Stomach (tissue), 9 donors: Measurements from ENCODE around the gene NFATC1. TPM values are rescaled to one million over a fixed set of nuclear protein-coding genes. Genes with fewer than 3 reads are reported as not detected.

Experiments
- DNase-seq, 2 donors: peaks; one replicate each; pipeline versions ENCODE4 v3.0.0 to v3.0.0-alpha.2; 2013 to 2019
- H3K27ac ChIP-seq, 5 donors: fragments of 200-600 bp in 4 of 5; sonication (generic) in 4 of 5; one replicate each; pipeline ENCODE4 v1.5.1; 2013 to 2019; ENCODE audit warnings: mild to moderate bottlenecking in 1 of 5, moderate library complexity in 1 of 5
- H3K27me3 ChIP-seq, 3 donors: fragments of 200-600 bp; sonication (generic); one replicate each; pipeline ENCODE4 v1.5.1; 2017 to 2019; ENCODE audit warnings: mixed run types in 1 of 3
- H3K36me3 ChIP-seq, 4 donors: fragments of 200-600 bp; sonication (generic); 1 replicate in 3 of 4; 2 replicates in 1 of 4; pipeline ENCODE4 v1.5.1; 2016 to 2019
- H3K4me1 ChIP-seq, 4 donors: fragments of 200-600 bp; sonication (generic); one replicate each; pipeline ENCODE4 v1.5.1; 2016 to 2019
- H3K4me3 ChIP-seq, 4 donors: fragments of 200-600 bp; sonication (generic) in 3 of 4; one replicate each; pipeline ENCODE4 v1.5.1; 2016 to 2019; ENCODE audit warnings: mild to moderate bottlenecking in 1 of 4
- H3K9me3 ChIP-seq, 4 donors: fragments of 200-600 bp; sonication (generic); one replicate each; pipeline ENCODE4 v1.5.1; 2016 to 2019
- CTCF ChIP-seq, 7 experiments: fragments of 450-650 bp in 4 of 7; fragments of 200-600 bp in 3 of 7; sonication (generic) in 3 of 7; IDR thresholded peaks; one replicate each; pipeline ENCODE4 v1.5.1; 2016 to 2019; ENCODE audit warnings: antibody characterized with exemption in 7 of 7, control low read depth in 2 of 7, mild to moderate bottlenecking in 1 of 7
- EP300 ChIP-seq: sonication (generic); formaldehyde crosslinking; IDR thresholded peaks from one replicate; pipeline ENCODE4 v1.6.1; 2017; ENCODE audit warnings: antibody characterized with exemption
- POLR2A ChIP-seq, 4 donors: fragments of 450-650 bp; IDR thresholded peaks; one replicate each; pipeline ENCODE4 v1.6.1; 2016; ENCODE audit warnings: antibody characterized with exemption in 4 of 4, control low read depth in 2 of 4, mild to moderate bottlenecking in 1 of 4, moderate library complexity in 1 of 4
- POLR2AphosphoS5 ChIP-seq, 3 donors: sonication (generic); formaldehyde crosslinking; IDR thresholded peaks; one replicate each; pipeline ENCODE4 v1.6.1; 2016; ENCODE audit warnings: antibody characterized with exemption in 3 of 3
- WGBS, 5 donors: extraction: QIAGEN DNeasy Blood & Tissue Kit in 3 of 5; methylation state at CpG; one replicate each; pipeline versions ENCODE4 v1.1.5 to v1.1.7; 2013 to 2018; 5-methylcytosine and 5-hydroxymethylcytosine counted together
- intact Hi-C: fragments of 100-400 bp; cut with DNase I; formaldehyde crosslinking; loops from one replicate; pipeline ENCODE4 v1.15.1; 2023; ENCODE audit warnings: low total_unique reads
- polyA plus RNA-seq, 3 donors: library from polyadenylated mRNA; stranded (reverse); fragments of 200-250 nt; gene quantifications; one replicate each; pipeline ENCODE4 v1.2.3, GENCODE V29; 2013
- total RNA-seq, 5 donors: library from RNA; depleted of rRNA; stranded (reverse); fragments of >200 nt; gene quantifications; one replicate each; pipeline versions ENCODE4 v1.1.0 to v1.2.3, GENCODE V29; 2014 to 2016
- donor health status: healthy with polysubstance abuse.
- donor health status: Bipolar disorder and iron deficiency.
- donor health status: healthy.

Gene NFATC1
- total and polyA plus RNA-seq, 8 donors = 2.6 to 14.0 (median 6.1) TPM

- Histone ChIP-seq H3K4me3 (no peak overlapping the region), H3K27ac (no peak overlapping the region), H3K36me3 (peaks cover 0 to 11% (median 6%) of the 10 kb centered on the region in 4 donors), H3K27me3 (no peaks in the 10 kb centered on the region), H3K9me3 (no peaks in the 10 kb centered on the region), H3K4me1 (peaks cover 8 to 31% (median 25%) of the 10 kb centered on the region in 4 donors)
- WGBS, 5 donors = 64 to 79% (median 75%) methylated on average over 11 to 32 of the region's 32 CpGs
- intact Hi-C loops = no loop called here
- DNase-seq = peak in 1 of 2 donors; percentile 43
- TF ChIP-seq CTCF (IDR thresholded peaks at IDR 0.05) = no peak
- no peak for TF ChIP-seq POLR2AphosphoS5 (IDR thresholded peaks at IDR 0.05)
- no peak for TF ChIP-seq POLR2A (IDR thresholded peaks at IDR 0.05)
- no peak for TF ChIP-seq EP300
Measured at GRCh38 chr18:79511671-79512301, 116.1 kb downstream of the NFATC1 start.

GRCh38 chr18:79512461-79513380 is 117.0 kb downstream of the NFATC1 start:
- DNase-seq = peak in 1 of 2 donors; percentile 23
- H3K4me1 ChIP-seq = peaks cover 0 to 25% (median 16%) of the 10 kb centered on the region in 4 donors
- no peaks in the 10 kb centered on the region for H3K27me3 ChIP-seq
- H3K4me3 ChIP-seq = no peak overlapping the region
- H3K36me3 ChIP-seq = peaks cover 0 to 11% (median 6%) of the 10 kb centered on the region in 4 donors
- no peak overlapping the region for H3K27ac ChIP-seq
- intact Hi-C loops = no loop called here
- no peak for TF ChIP-seq POLR2AphosphoS5 (IDR thresholded peaks at IDR 0.05)
- no peak for TF ChIP-seq EP300
- TF ChIP-seq CTCF (IDR thresholded peaks at IDR 0.05) = no peak
- TF ChIP-seq POLR2A (IDR thresholded peaks at IDR 0.05) = no peak
- 84 to 93% (median 91%) methylated on average over 40 to 54 of the region's 54 CpGs for WGBS, 5 donors
- no peaks in the 10 kb centered on the region for H3K9me3 ChIP-seq

GRCh38 chr18:79513381-79514081 is 117.8 kb downstream of the NFATC1 start:
- Histone ChIP-seq H3K9me3 (no peaks in the 10 kb centered on the region), H3K27me3 (no peaks in the 10 kb centered on the region), H3K36me3 (peaks cover 0 to 11% (median 6%) of the 10 kb centered on the region in 4 donors), H3K4me1 (peaks cover 0 to 20% (median 8%) of the 10 kb centered on the region in 4 donors), H3K27ac (no peak overlapping the region), H3K4me3 (no peak overlapping the region)
- DNase-seq = peak in 1 of 2 donors; percentile 18
- intact Hi-C loops = no loop called here
- 94 to 96% (median 95%) methylated on average over 31 to 36 of the region's 36 CpGs for WGBS, 5 donors
- TF ChIP-seq POLR2A (IDR thresholded peaks at IDR 0.05) (no peak), CTCF (IDR thresholded peaks at IDR 0.05) (no peak), POLR2AphosphoS5 (IDR thresholded peaks at IDR 0.05) (no peak), EP300 (no peak)

- 80 to 86% (median 84%) methylated on average over 8 of the region's 8 CpGs for WGBS, 5 donors
- DNase-seq = no peak
- no peak for TF ChIP-seq POLR2A (IDR thresholded peaks at IDR 0.05)
- no peak for TF ChIP-seq POLR2AphosphoS5 (IDR thresholded peaks at IDR 0.05)
- TF ChIP-seq EP300 = no peak
- TF ChIP-seq CTCF (IDR thresholded peaks at IDR 0.05) = no peak
Measured at GRCh38 chr18:79515331-79515730, 119.6 kb downstream of the NFATC1 start.

More at GRCh38 chr18:79515331-79515730, 119.6 kb downstream of the NFATC1 start:
- Histone ChIP-seq H3K4me3 (no peak overlapping the region), H3K36me3 (peaks cover 0 to 11% (median 2%) of the 10 kb centered on the region in 4 donors), H3K4me1 (peaks cover 0 to 23% (median 7%) of the 10 kb centered on the region in 4 donors), H3K9me3 (no peaks in the 10 kb centered on the region), H3K27me3 (peaks cover 0 to 6% (median 0%) of the 10 kb centered on the region in 3 donors), H3K27ac (no peak overlapping the region)
- intact Hi-C loops = no loop called here
